Measurements from ENCODE around the gene SLC1A5. TPM values are rescaled to one million over a fixed set of nuclear protein-coding genes. Genes with fewer than 3 reads are reported as not detected.

Gene SLC1A5
- total RNA-seq, 1 experiment from 2014 or later: 239 TPM

DNA sequence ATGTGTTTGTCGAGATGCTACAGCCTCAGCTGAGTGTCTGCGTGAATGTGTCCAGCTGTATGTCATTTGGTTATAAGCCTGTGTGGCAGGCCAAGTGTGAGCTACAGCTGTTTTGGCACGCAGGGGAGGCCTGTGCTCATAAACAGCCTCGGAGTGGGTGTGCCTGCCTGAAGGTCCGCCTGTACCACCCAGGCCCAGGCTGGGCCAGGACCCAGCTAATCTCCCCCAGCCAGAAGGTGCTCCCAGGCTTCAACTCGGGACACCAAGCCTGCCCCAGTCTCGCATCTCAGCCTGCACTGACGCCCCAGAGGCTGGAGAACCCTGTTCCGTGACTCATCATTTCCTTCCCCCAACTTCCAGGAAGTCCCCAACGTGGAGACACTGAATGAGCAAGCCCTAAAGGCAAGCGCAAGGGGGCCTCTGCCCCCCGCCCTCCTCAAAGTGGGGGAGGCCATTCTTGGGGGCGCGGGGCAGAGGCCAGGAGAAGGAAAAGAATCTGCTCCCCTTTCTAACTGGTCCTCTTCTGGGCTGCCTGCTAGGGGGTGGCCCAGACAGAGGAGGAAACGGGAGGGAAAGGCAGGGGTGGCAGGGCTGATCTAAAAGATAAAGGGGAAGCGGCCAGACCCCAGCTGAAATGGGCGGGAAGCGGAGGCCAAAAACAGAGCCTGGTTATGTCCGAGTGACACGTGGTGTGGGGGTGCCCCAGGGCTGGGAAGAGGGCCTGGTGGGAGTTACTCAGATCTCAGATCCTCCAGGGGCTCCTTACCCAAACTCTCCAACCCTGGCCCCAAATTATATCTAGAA, 2.0 kb downstream of the SLC1A5 start (continued):
- TF ChIP-seq ZNF425 (CRISPR knock-in tag; conservative IDR thresholded peaks at IDR 0.05) (no peak), FOXP1 (CRISPR knock-in tag; IDR thresholded peaks at IDR 0.05; ENCODE audit: borderline replicate concordance) (0 out of 2 replicates have a peak, but pooled peaks have one; percentile 45), GABPB1 (CRISPR knock-in tag; IDR thresholded peaks at IDR 0.05) (0 out of 2 replicates have a peak, but pooled peaks have one; percentile 61), NR3C1 (CRISPR knock-in tag; conservative IDR thresholded peaks at IDR 0.05; ENCODE audit: low read depth) (no peak), JAZF1 (CRISPR knock-in tag; IDR thresholded peaks at IDR 0.05) (no peak), AR (CRISPR knock-in tag; IDR thresholded peaks at IDR 0.05) (no peak), OVOL2 (CRISPR knock-in tag; IDR thresholded peaks at IDR 0.05; ENCODE audit: borderline replicate concordance) (no peak), ZNF263 (CRISPR knock-in tag; IDR thresholded peaks at IDR 0.05; ENCODE audit: low read depth) (no peak), E2F4 (CRISPR knock-in tag; IDR thresholded peaks at IDR 0.05; ENCODE audit: borderline replicate concordance, low read depth) (no peak), ZBTB21 (CRISPR knock-in tag; IDR thresholded peaks at IDR 0.05; ENCODE audit: borderline replicate concordance) (no peak; the same call in 1 of the 2 replicates), NFATC4 (CRISPR knock-in tag; IDR thresholded peaks at IDR 0.05) (no peak), KAT7 (CRISPR knock-in tag; IDR thresholded peaks at IDR 0.05; ENCODE audit: borderline replicate concordance) (no peak), MAX (CRISPR knock-in tag; IDR thresholded peaks at IDR 0.05) (peak; percentile 18; the same call in 1 of the 2 replicates), MYBL2 (CRISPR knock-in tag; IDR thresholded peaks at IDR 0.05) (no peak), ZNF219 (CRISPR knock-in tag; IDR thresholded peaks at IDR 0.05; ENCODE audit: borderline replicate concordance) (no peak), SOX15 (CRISPR knock-in tag; IDR thresholded peaks at IDR 0.05) (no peak)
- TF ChIP-seq, protein P1, sequence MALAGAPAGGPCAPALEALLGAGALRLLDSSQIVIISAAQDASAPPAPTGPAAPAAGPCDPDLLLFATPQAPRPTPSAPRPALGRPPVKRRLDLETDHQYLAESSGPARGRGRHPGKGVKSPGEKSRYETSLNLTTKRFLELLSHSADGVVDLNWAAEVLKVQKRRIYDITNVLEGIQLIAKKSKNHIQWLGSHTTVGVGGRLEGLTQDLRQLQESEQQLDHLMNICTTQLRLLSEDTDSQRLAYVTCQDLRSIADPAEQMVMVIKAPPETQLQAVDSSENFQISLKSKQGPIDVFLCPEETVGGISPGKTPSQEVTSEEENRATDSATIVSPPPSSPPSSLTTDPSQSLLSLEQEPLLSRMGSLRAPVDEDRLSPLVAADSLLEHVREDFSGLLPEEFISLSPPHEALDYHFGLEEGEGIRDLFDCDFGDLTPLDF (CRISPR knock-in tag; IDR thresholded peaks at IDR 0.05): no peak
- TF ChIP-seq, protein P2, sequence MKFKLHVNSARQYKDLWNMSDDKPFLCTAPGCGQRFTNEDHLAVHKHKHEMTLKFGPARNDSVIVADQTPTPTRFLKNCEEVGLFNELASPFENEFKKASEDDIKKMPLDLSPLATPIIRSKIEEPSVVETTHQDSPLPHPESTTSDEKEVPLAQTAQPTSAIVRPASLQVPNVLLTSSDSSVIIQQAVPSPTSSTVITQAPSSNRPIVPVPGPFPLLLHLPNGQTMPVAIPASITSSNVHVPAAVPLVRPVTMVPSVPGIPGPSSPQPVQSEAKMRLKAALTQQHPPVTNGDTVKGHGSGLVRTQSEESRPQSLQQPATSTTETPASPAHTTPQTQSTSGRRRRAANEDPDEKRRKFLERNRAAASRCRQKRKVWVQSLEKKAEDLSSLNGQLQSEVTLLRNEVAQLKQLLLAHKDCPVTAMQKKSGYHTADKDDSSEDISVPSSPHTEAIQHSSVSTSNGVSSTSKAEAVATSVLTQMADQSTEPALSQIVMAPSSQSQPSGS (CRISPR knock-in tag; IDR thresholded peaks at IDR 0.05; ENCODE audit: borderline replicate concordance, low read depth): no peak
- TF ChIP-seq, protein P3, sequence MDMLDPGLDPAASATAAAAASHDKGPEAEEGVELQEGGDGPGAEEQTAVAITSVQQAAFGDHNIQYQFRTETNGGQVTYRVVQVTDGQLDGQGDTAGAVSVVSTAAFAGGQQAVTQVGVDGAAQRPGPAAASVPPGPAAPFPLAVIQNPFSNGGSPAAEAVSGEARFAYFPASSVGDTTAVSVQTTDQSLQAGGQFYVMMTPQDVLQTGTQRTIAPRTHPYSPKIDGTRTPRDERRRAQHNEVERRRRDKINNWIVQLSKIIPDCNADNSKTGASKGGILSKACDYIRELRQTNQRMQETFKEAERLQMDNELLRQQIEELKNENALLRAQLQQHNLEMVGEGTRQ (CRISPR knock-in tag; IDR thresholded peaks at IDR 0.05): no peak
- TF ChIP-seq, protein P4, sequence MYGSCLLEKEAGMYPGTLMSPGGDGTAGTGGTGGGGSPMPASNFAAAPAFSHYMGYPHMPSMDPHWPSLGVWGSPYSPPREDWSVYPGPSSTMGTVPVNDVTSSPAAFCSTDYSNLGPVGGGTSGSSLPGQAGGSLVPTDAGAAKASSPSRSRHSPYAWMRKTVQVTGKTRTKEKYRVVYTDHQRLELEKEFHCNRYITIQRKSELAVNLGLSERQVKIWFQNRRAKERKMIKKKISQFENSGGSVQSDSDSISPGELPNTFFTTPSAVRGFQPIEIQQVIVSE (CRISPR knock-in tag; IDR thresholded peaks at IDR 0.05; ENCODE audit: borderline replicate concordance): no peak
- TF ChIP-seq, protein P5, sequence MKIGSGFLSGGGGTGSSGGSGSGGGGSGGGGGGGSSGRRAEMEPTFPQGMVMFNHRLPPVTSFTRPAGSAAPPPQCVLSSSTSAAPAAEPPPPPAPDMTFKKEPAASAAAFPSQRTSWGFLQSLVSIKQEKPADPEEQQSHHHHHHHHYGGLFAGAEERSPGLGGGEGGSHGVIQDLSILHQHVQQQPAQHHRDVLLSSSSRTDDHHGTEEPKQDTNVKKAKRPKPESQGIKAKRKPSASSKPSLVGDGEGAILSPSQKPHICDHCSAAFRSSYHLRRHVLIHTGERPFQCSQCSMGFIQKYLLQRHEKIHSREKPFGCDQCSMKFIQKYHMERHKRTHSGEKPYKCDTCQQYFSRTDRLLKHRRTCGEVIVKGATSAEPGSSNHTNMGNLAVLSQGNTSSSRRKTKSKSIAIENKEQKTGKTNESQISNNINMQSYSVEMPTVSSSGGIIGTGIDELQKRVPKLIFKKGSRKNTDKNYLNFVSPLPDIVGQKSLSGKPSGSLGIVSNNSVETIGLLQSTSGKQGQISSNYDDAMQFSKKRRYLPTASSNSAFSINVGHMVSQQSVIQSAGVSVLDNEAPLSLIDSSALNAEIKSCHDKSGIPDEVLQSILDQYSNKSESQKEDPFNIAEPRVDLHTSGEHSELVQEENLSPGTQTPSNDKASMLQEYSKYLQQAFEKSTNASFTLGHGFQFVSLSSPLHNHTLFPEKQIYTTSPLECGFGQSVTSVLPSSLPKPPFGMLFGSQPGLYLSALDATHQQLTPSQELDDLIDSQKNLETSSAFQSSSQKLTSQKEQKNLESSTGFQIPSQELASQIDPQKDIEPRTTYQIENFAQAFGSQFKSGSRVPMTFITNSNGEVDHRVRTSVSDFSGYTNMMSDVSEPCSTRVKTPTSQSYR (CRISPR knock-in tag; IDR thresholded peaks at IDR 0.05): no peak
